ELR (cell line): ENCODE measurements around the gene MIA2.
"Not testable (repeated sequence)": the region's sequence is repeated elsewhere in the genome, so short reads cannot be mapped to it uniquely, and the experiment has no call there.

Experiments used
- DNase-seq: peaks from one replicate; pipeline ENCODE4 v3.0.0-alpha.2; 2015; ENCODE audit warnings: low read depth

Gene MIA2

GRCh38 chr14:39324097-39324496 is 90.4 kb downstream of the MIA2 start:
- DNase-seq: no peak

- no peak for DNase-seq
Observed at GRCh38 chr14:39339003-39339402, 105.3 kb downstream of the MIA2 start.

GRCh38 chr14:39341126-39341525 is 107.4 kb downstream of the MIA2 start:
- not testable (repeated sequence) for DNase-seq

- DNase-seq: peak; percentile 9
Observed at GRCh38 chr14:39342768-39343167, 109.1 kb downstream of the MIA2 start.

GRCh38 chr14:39343614-39344013 is 109.9 kb downstream of the MIA2 start:
- no peak for DNase-seq

- DNase-seq: no peak
Observed at GRCh38 chr14:39350866-39351265, 117.2 kb downstream of the MIA2 start.

GRCh38 chr14:39351708-39352107 is 118.0 kb downstream of the MIA2 start:
- DNase-seq: peak; percentile 10

GRCh38 chr14:39359069-39359468 is 125.4 kb downstream of the MIA2 start:
- not testable (repeated sequence) for DNase-seq

- no peak for DNase-seq
Observed at GRCh38 chr14:39360316-39360715, 126.6 kb downstream of the MIA2 start.

- not testable (repeated sequence) for DNase-seq
Observed at GRCh38 chr14:39361556-39361955, 127.8 kb downstream of the MIA2 start.

GRCh38 chr14:39364509-39364908 is 130.8 kb downstream of the MIA2 start:
- DNase-seq: no peak

GRCh38 chr14:39365354-39365753 is 131.6 kb downstream of the MIA2 start:
- DNase-seq: no peak

- no peak for DNase-seq
Observed at GRCh38 chr14:39366460-39367386, 133.0 kb downstream of the MIA2 start.

- DNase-seq: no peak
Observed at GRCh38 chr14:39367387-39367751, 133.7 kb downstream of the MIA2 start.

GRCh38 chr14:39368261-39368959 is 134.7 kb downstream of the MIA2 start:
- peak; percentile 80 for DNase-seq

- no peak for DNase-seq
Observed at GRCh38 chr14:39369029-39369428, 135.3 kb downstream of the MIA2 start.

- no peak for DNase-seq
Observed at GRCh38 chr14:39370415-39370814, 136.7 kb downstream of the MIA2 start.

GRCh38 chr14:39372656-39373055 is 138.9 kb downstream of the MIA2 start:
- DNase-seq: peak; percentile 56

GRCh38 chr14:39374851-39375250 is 141.1 kb downstream of the MIA2 start:
- peak; percentile 77 for DNase-seq

GRCh38 chr14:39376667-39377403 is 143.1 kb downstream of the MIA2 start:
- DNase-seq: peak; percentile 56

- no peak for DNase-seq
Observed at GRCh38 chr14:39381366-39381765, 147.7 kb downstream of the MIA2 start.

- no peak for DNase-seq
Observed at GRCh38 chr14:39382463-39382862, 148.7 kb downstream of the MIA2 start.
